Measurements from ENCODE around the gene WWC1. TPM values are rescaled to one million over a fixed set of nuclear protein-coding genes. Genes with fewer than 3 reads are reported as not detected.
A peak's percentile ranks its signal among the peaks of the same experiment; 100 is the strongest.

The WWC1 gene
- total RNA-seq, 2 experiments from 2014 or later, result 1.0 to 1.3 TPM

- ATAC-seq (ENCODE audit: poor library complexity) (no peak), DNase-seq (no peak)
- Mint-ChIP-seq H3K36me3 (ENCODE audit: low read depth) (no peaks in the 10 kb centered on the region), H3K4me1 (ENCODE audit: low read depth) (peaks cover 19% of the 10 kb centered on the region), H3K27ac (peak overlapping the region; percentile 70), H3K9me3 (no peaks in the 10 kb centered on the region), H3K4me3 (peak overlapping the region; percentile 78), H3K27me3 (no peaks in the 10 kb centered on the region)
- no peak for TF ChIP-seq CTCF (IDR thresholded peaks at IDR 0.05)
- Histone ChIP-seq H3K9me3 (ENCODE audit: control insufficient read depth in 1 of 2, insufficient read depth in 1 of 2, low read length in 2 of 2) (no peaks in the 10 kb centered on the region), H3K27me3 (ENCODE audit: control insufficient read depth in 1 of 2, insufficient read depth in 2 of 2, low read length in 2 of 2) (no peaks in the 10 kb centered on the region), H3K36me3 (ENCODE audit: insufficient read depth, low read length) (no peaks in the 10 kb centered on the region), H3K27ac (ENCODE audit: low read depth in 1 of 2, low read length in 2 of 2) (peak overlapping the region in 1 of 2 donors; percentile 66), H3K4me3 (ENCODE audit: low read length) (no peak overlapping the region), H3K4me1 (ENCODE audit: insufficient read depth, low read length) (peaks cover 22% of the 10 kb centered on the region)
- ChIA-PET POLR2A (no interaction called here), CTCF (no interaction called here)
- intact Hi-C loops (cut with DNase I, micrococcal nuclease), result no loop called here
Measured at GRCh38 chr5:168408561-168409305, 117.3 kb downstream of the WWC1 start.

- TF ChIP-seq CTCF (IDR thresholded peaks at IDR 0.05), result no peak
- no peak for ATAC-seq (ENCODE audit: poor library complexity)
- DNase-seq, result peak in 5 of 14 experiments; percentile 3 to 54 (median 32)
- peak overlapping the region in 1 of 2 donors; percentile 66 for H3K27ac ChIP-seq (ENCODE audit: low read depth in 1 of 2, low read length in 2 of 2)
- H3K4me3 ChIP-seq (ENCODE audit: low read length), result peak overlapping the region; percentile 47
- no peaks in the 10 kb centered on the region for H3K27me3 ChIP-seq (ENCODE audit: control insufficient read depth in 1 of 2, insufficient read depth in 2 of 2, low read length in 2 of 2)
- peak overlapping the region; percentile 78 for H3K4me3 Mint-ChIP-seq
- H3K4me1 Mint-ChIP-seq (ENCODE audit: low read depth), result peaks cover 19% of the 10 kb centered on the region
- no peaks in the 10 kb centered on the region for H3K36me3 Mint-ChIP-seq (ENCODE audit: low read depth)
- H3K4me1 ChIP-seq (ENCODE audit: insufficient read depth, low read length), result peaks cover 22% of the 10 kb centered on the region
- ChIA-PET POLR2A (no interaction called here), CTCF (no interaction called here)
- H3K9me3 Mint-ChIP-seq, result no peaks in the 10 kb centered on the region
- no peaks in the 10 kb centered on the region for H3K36me3 ChIP-seq (ENCODE audit: insufficient read depth, low read length)
- peak overlapping the region; percentile 70 for H3K27ac Mint-ChIP-seq
- no peaks in the 10 kb centered on the region for H3K27me3 Mint-ChIP-seq
- intact Hi-C loops (cut with DNase I, micrococcal nuclease), result no loop called here
- no peaks in the 10 kb centered on the region for H3K9me3 ChIP-seq (ENCODE audit: control insufficient read depth in 1 of 2, insufficient read depth in 1 of 2, low read length in 2 of 2)
Measured at GRCh38 chr5:168409591-168410458, 118.4 kb downstream of the WWC1 start.

GRCh38 chr5:168411871-168412270, 120.4 kb downstream of the WWC1 start:
- Histone ChIP-seq H3K27me3 (ENCODE audit: control insufficient read depth in 1 of 2, insufficient read depth in 2 of 2, low read length in 2 of 2) (no peaks in the 10 kb centered on the region), H3K27ac (ENCODE audit: low read depth in 1 of 2, low read length in 2 of 2) (no peak overlapping the region), H3K4me1 (ENCODE audit: insufficient read depth, low read length) (peaks cover 22% of the 10 kb centered on the region), H3K4me3 (ENCODE audit: low read length) (no peak overlapping the region), H3K36me3 (ENCODE audit: insufficient read depth, low read length) (no peaks in the 10 kb centered on the region), H3K9me3 (ENCODE audit: control insufficient read depth in 1 of 2, insufficient read depth in 1 of 2, low read length in 2 of 2) (no peaks in the 10 kb centered on the region)
- H3K4me1 Mint-ChIP-seq (ENCODE audit: low read depth), result peaks cover 19% of the 10 kb centered on the region
- H3K4me3 Mint-ChIP-seq, result peak overlapping the region; percentile 27
- no peaks in the 10 kb centered on the region for H3K36me3 Mint-ChIP-seq (ENCODE audit: low read depth)
- CTCF ChIA-PET, result interaction anchor here (0.9 kb wide), 1 partner anchor 54 kb away, joined by 3 read pairs; no protein-coding TSS in a partner anchor
- no peak overlapping the region for H3K27ac Mint-ChIP-seq
- DNase-seq (no peak), ATAC-seq (ENCODE audit: poor library complexity) (no peak)
- H3K9me3 Mint-ChIP-seq, result no peaks in the 10 kb centered on the region
- H3K27me3 Mint-ChIP-seq, result no peaks in the 10 kb centered on the region
- no peak for TF ChIP-seq CTCF (IDR thresholded peaks at IDR 0.05)
- intact Hi-C loops (cut with DNase I, micrococcal nuclease), result no loop called here
- POLR2A ChIA-PET, result no interaction called here
